ENCODE data around the gene STON1. TPM values are rescaled to one million over a fixed set of nuclear protein-coding genes. Genes with fewer than 3 reads are reported as not detected.

STON1 gene
- total RNA-seq: 28.6 and 36.9 TPM in 2 replicates

GRCh38 chr2:48530033-48530811 lies at the start of gene STON1:
TSS of gene STON1 (plus strand) at chr2:48530154. CDS start at chr2:48580634, 50,480 bp downstream.

GRCh38 chr2:48617618-48618017 lies 87.7 kb downstream of the STON1 start, which contains the start of gene GTF2A1L:
TSS of gene GTF2A1L (plus strand) at chr2:48617856. CDS start at chr2:48617875, 19 bp downstream.

Other genes with a start within 250 kb of the STON1 start
- 18.1 and 27.4 TPM in 2 replicates for gene FOXN2, start 215.5 kb upstream of the STON1 start, total RNA-seq
- gene PPP1R21, start 89.4 kb upstream of the STON1 start, total RNA-seq: 17.5 and 42.4 TPM in 2 replicates
- gene GTF2A1L, start 87.7 kb downstream of the STON1 start, total RNA-seq: 1.2 and 3.0 TPM in 2 replicates
- not detected in 2 replicates for gene LHCGR, start 225.6 kb downstream of the STON1 start, total RNA-seq

Data from pericardium fibroblast (primary cell).